ENCODE measurements around the gene CKAP4. TPM values are rescaled to one million over a fixed set of nuclear protein-coding genes. Genes with fewer than 3 reads are reported as not detected.

The CKAP4 gene
- total and polyA plus RNA-seq, 10 of the 15 experiments (the other 5 are each of a cell fraction or from before 2014, with no cell fraction given) = 0.39 to 23.6 (median 11.1) TPM

GRCh38 chr12:106245767-106246166 is 2.1 kb downstream of the CKAP4 start:
- in situ Hi-C loops (cut with MboI) = no loop called here
- ChIA-PET POLR2A (no interaction called here), RAD21 (ENCODE audit: unreplicated experiment) (no interaction called here), SMC1A (ENCODE audit: uncharacterized antibody, unreplicated experiment) (no interaction called here), CTCF (interaction anchor here (1.1 to 1.4 kb wide), 2 partner anchors 19 to 36 kb away, joined by 4 read pairs; no protein-coding TSS in a partner anchor)
- intact Hi-C loops (cut with micrococcal nuclease; ENCODE audit: unreplicated experiment) = loop anchor here (5.0 kb wide), 1 partner anchor 37 kb away; no protein-coding TSS in a partner anchor
- H3K4me1 ChIP-seq (ENCODE audit: control insufficient read depth, insufficient read depth, low read length) = peaks cover 21% of the 10 kb centered on the region
- peak overlapping the region; percentile 75 for H3K4me2 ChIP-seq (ENCODE audit: control insufficient read depth, insufficient read depth)
- 97% methylated on average over 12 of the region's 12 CpGs for WGBS (ENCODE audit: insufficient coverage, insufficient replicate concordance, low lambda C conversion rate, missing lambda C conversion rate)
- no peak overlapping the region for H3K27ac ChIP-seq (ENCODE audit: control insufficient read depth, insufficient read depth)
- H3K27me3 ChIP-seq (replicated peaks in 1 of 2; ENCODE audit: control insufficient read depth in 2 of 2, insufficient read depth in 2 of 2, low read length in 1 of 2) = peaks cover 0 to 4% of the 10 kb centered on the region in 2 experiments; a peak in 1 of 4 replicates
- H3K4me3 ChIP-seq = peak overlapping the region; percentile 95
- H3K36me3 ChIP-seq (ENCODE audit: control insufficient read depth in 2 of 2, insufficient read depth in 2 of 2, low read length in 1 of 2) = peaks cover 0 to 3% of the 10 kb centered on the region in 2 experiments; a peak in 1 of 4 replicates
- no peak for FAIRE-seq
- no peak overlapping the region for H2AFZ ChIP-seq (ENCODE audit: control insufficient read depth, low read depth, low read length)
- TF ChIP-seq LARP7 (IDR thresholded peaks at IDR 0.05) (no peak), BACH1 (IDR thresholded peaks at IDR 0.05; ENCODE audit: borderline replicate concordance) (no peak), BHLHE40 (IDR thresholded peaks at IDR 0.05; ENCODE audit: borderline replicate concordance in 1 of 2, low read depth in 2 of 2, low read length in 1 of 2) (no peak), ETV6 (conservative IDR thresholded peaks at IDR 0.05 in 1 of 2, IDR thresholded peaks at IDR 0.05 in 1 of 2; ENCODE audit: borderline replicate concordance in 1 of 2, low read depth in 1 of 2) (no peak), E2F4 (IDR thresholded peaks at IDR 0.05; ENCODE audit: low read depth, low read length) (no peak), SREBF2 (IDR thresholded peaks at IDR 0.05; ENCODE audit: low read length) (no peak), YBX1 (IDR thresholded peaks at IDR 0.05) (no peak), ZZZ3 (IDR thresholded peaks at IDR 0.05; ENCODE audit: control insufficient read depth, insufficient read length, low read depth) (no peak), HDAC2 (IDR thresholded peaks at IDR 0.05) (no peak)
- DNase-seq (ENCODE audit: low read depth, low spot score) = no peak
- peaks cover 14% of the 10 kb centered on the region for H3K79me2 ChIP-seq (ENCODE audit: control insufficient read depth, insufficient read depth, low read length)
- no peaks in the 10 kb centered on the region for H4K20me1 ChIP-seq (ENCODE audit: control insufficient read depth, insufficient read depth)
- H3K9ac ChIP-seq (ENCODE audit: control insufficient read depth, insufficient read depth, low read length) = no peak overlapping the region
- no peaks in the 10 kb centered on the region for H3K9me3 ChIP-seq (replicated peaks; ENCODE audit: control insufficient read depth, insufficient read depth, low read length)
- ATAC-seq = no peak
- no TSS peak for BruUV-seq (replicated peaks)
